GM12892 (cell line): ENCODE results near the gene HOXA11.

Experiments used
- DNase-seq: peaks from one replicate; pipeline ENCODE4 v3.0.0; 2011; ENCODE audit not compliant: insufficient read length
- FAIRE-seq: peaks from 2 replicates; lab custom pipeline; 2011; peaks lifted over from hg19 to GRCh38; lab: Jason Lieb, UNC
- POLR2A ChIP-seq: IDR thresholded peaks from 2 replicates; pipeline ENCODE4 v1.6.1; 2011; ENCODE audit warnings: low read depth, low read length, control low read depth
- POLR2AphosphoS5 ChIP-seq: IDR thresholded peaks from 2 replicates; pipeline ENCODE4 v1.6.1; 2011; ENCODE audit warnings: low read depth, low read length, control low read depth
- TAF1 ChIP-seq: IDR thresholded peaks from 2 replicates; pipeline ENCODE4 v1.6.1; 2011; ENCODE audit warnings: low read depth, mild to moderate bottlenecking, control low read depth, low read length, borderline replicate concordance

HOXA11 gene

DNA sequence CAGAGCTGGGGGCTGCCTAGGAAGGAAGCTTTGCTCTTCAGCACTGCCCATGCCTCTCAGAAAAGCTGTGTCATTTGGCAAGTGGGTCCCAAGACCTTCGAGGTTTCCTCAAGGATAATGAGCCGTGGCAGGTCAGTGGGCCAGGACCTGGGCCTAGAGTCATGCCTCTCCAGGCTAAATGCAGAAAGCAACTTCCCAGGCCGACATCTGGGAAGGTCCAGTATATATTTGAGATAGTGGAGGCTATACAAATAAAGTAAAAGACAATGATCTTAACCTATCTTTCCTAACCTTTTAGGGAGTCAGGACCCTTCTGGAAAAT is 8.5 kb downstream of the HOXA11 start:
- FAIRE-seq (no peak), DNase-seq (no peak)
- TF ChIP-seq TAF1 (no peak), POLR2A (no peak), POLR2AphosphoS5 (no peak)

- TF ChIP-seq POLR2AphosphoS5 (no peak), POLR2A (no peak)
- FAIRE-seq = no peak
- no peak for DNase-seq
These were observed 9.2 kb downstream of the HOXA11 start for GRCh38 chr7:27175626-27176523.

DNA sequence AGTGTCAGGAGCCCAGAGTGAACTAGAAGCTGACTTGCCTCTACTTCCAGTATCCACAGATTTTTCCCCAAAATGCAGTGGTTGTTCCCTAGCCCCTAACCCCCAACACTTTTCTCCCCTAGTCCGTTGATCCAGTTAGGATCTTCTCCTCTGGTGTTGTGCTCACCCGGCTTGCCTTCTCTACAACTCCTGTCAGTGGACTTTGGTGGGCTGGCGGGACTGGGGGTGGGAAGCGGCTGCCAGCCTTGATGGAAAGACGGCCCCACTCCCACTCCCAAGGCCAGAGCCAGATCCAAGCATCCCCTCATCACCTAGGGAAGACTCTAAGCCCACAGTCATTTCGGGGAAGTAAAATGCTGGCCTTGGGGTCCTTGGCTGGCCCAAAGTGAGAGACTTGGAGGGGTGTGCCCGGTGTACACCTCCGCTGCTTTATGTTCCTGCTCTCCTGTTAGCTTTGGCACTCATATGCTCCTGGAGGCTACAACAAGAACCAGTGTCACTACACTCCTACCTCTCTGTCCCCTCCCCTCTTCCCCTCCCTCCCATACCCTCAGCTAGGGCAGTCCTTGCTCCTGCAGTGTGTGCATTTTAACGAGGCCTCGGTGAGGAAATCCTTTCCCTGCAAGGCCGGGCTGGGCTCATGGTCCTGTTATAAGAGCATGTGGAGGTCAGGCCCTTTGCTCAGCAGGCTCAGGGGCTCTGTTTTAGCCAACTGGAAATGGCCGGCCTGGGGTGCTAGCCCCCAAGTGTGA is 10.0 kb downstream of the HOXA11 start:
- no peak for TF ChIP-seq POLR2A
- TF ChIP-seq TAF1 = no peak
- TF ChIP-seq POLR2AphosphoS5 = no peak
- no peak for FAIRE-seq
- no peak for DNase-seq

DNA sequence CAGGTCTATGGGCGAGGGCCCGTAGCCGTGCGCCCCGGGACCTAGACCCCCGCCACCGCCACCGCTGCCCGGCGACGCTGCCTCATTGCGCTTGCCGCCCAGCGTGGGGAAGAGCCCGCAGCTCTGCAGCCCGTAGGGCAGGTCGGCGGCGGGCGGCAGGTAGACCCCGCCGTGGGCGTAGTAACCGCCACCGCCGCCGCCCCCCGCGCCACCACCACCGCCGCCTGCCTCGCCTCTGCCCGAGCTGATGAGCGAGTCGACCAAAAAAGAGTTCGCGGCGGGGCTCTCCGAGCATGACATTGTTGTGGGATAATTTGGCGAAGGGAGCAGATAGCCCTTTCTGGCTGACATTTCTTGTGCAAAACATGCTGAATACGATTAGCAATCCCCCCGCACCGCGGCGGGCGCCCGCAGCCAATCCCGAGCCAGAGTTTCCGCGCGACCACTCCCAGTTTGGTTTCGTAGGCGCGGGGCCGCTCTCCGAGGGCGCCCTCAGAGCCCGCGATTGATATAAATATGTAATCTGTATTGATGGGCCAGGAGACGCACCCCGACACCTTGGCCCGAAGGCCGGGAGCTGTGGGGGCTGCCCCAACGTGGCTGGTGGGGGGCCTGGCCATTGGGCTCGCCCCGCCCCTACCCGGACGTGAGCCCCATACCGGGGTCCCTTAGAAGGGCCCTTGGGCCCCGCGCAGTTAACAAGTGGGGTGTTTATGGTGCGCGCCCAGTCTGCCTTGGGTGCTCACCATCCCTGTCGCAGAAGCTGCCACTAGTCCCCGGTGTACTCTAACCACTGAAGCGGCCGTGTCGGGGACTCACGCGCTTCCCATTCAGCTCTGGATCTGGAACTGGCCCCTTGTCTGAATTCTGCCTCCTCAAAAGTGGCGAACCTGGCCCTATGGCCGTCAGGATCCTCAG is 10.8 kb downstream of the HOXA11 start, which contains the start of gene HOXA10:
Gene HOXA10, minus strand, starts transcription at position 365 of the 918 bp plus-strand sequence. Its CDS starts 14 bp downstream, at position 351.
- FAIRE-seq = no peak
- DNase-seq = no peak
- no peak for TF ChIP-seq TAF1
- TF ChIP-seq POLR2AphosphoS5 = no peak
- no peak for TF ChIP-seq POLR2A

GRCh38 chr7:27173511-27173955 is 11.5 kb downstream of the HOXA11 start:
- DNase-seq (no peak), FAIRE-seq (no peak)
- no peak for TF ChIP-seq POLR2AphosphoS5
- TF ChIP-seq POLR2A = no peak
- TF ChIP-seq TAF1 = no peak

- FAIRE-seq (no peak), DNase-seq (no peak)
These were observed 12.1 kb downstream of the HOXA11 start for GRCh38 chr7:27172823-27173510.

DNA sequence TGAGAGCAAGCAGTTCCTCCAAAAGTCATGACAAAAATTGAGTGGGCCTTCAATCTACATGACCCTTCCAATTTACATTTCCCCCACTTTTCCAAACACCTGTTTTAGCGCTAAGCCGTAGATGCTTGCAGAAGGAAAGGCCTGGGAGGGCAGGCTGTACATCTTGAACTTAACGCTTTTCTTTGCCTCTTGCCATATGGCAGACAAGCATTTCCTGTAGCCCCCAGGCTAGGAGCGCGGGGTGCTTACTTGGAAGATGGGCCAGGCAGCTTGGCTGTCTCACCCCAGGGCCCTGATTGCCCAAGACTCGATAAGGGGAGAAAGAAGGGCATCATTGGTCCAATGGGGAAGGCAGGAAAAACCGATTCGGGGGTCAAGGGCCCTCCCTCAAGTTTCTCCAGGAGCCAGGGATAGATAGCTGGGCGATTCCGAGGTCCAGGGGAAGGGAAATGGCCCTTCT is 12.7 kb downstream of the HOXA11 start:
- DNase-seq (no peak), FAIRE-seq (no peak)
- TF ChIP-seq TAF1 (no peak), POLR2A (no peak), POLR2AphosphoS5 (no peak)

More at GRCh38 chr7:27172823-27173510, 12.1 kb downstream of the HOXA11 start:
- TF ChIP-seq POLR2AphosphoS5 (no peak), POLR2A (no peak), TAF1 (no peak)

GRCh38 chr7:27171637-27172314 is 13.3 kb downstream of the HOXA11 start:
- DNase-seq = no peak

DNA sequence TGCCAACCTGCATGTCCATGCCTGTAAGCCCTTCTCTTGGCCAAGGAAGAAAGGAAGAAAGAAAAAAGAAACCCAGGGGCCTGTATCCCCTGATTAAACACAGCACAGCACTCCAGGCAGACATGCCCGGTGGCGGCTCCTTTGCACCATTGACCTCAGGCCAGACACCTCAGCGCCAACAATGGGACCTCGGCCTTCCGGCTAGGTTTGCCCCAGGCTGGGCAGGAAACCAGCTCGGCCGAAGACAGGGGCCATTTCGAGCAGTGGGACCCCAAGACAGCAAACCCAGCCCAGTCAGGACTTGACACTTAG is 13.8 kb downstream of the HOXA11 start:
- TF ChIP-seq POLR2AphosphoS5 (no peak), POLR2A (no peak), TAF1 (no peak)
- no peak for FAIRE-seq

More at GRCh38 chr7:27171637-27172314, 13.3 kb downstream of the HOXA11 start:
- FAIRE-seq = no peak
- TF ChIP-seq POLR2AphosphoS5 = no peak

More for the DNA sequence above, 13.8 kb downstream of the HOXA11 start:
- no peak for DNase-seq
